ENCODE data around the gene NOG.
A peak's percentile ranks its signal among the peaks of the same experiment; 100 is the strongest.

GRCh38 chr17:56593646-56594319, at the start of gene NOG:
- TF ChIP-seq, protein P1, sequence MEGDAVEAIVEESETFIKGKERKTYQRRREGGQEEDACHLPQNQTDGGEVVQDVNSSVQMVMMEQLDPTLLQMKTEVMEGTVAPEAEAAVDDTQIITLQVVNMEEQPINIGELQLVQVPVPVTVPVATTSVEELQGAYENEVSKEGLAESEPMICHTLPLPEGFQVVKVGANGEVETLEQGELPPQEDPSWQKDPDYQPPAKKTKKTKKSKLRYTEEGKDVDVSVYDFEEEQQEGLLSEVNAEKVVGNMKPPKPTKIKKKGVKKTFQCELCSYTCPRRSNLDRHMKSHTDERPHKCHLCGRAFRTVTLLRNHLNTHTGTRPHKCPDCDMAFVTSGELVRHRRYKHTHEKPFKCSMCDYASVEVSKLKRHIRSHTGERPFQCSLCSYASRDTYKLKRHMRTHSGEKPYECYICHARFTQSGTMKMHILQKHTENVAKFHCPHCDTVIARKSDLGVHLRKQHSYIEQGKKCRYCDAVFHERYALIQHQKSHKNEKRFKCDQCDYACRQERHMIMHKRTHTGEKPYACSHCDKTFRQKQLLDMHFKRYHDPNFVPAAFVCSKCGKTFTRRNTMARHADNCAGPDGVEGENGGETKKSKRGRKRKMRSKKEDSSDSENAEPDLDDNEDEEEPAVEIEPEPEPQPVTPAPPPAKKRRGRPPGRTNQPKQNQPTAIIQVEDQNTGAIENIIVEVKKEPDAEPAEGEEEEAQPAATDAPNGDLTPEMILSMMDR (IDR thresholded peaks at IDR 0.05) = no peak
- peak in 1 of 2 donors; percentile 23 for TF ChIP-seq POLR2A (IDR thresholded peaks at IDR 0.05)
